HCT116 (cell line): ENCODE measurements around the gene OR6B1. TPM values are rescaled to one million over a fixed set of nuclear protein-coding genes. Genes with fewer than 3 reads are reported as not detected.

Source experiments
- ATAC-seq: fragments of 200-7000 bp; cut with Tn5 transposase; 2 replicates; pipeline ENCODE4 v1.9.1; 2020; ENCODE audit warnings: mild to moderate bottlenecking, moderate library complexity
- BruUV-seq: library from RNA; stranded (reverse); fragments of 400-500 nt; replicated peaks from 2 replicates; lab custom pipeline; 2021; lab: Mats Ljungman, UMichigan
- CTCF ChIA-PET: fragments of 300-600 bp; sonication (Branson Sonifier 250); formaldehyde crosslinking; loops from one replicate; lab custom pipeline; 2021; ENCODE audit warnings: antibody characterized with exemption; lab: Charles Lee
- POLR2A ChIA-PET: fragments of 300-600, 350-600 bp; sonication (Branson Sonifier 250); formaldehyde crosslinking; loops from one replicate; lab custom pipeline; 2021; ENCODE audit warnings: antibody characterized with exemption; lab: Charles Lee
- RAD21 ChIA-PET, 2 experiments: fragments of 300-600 bp; sonication (Branson Sonifier 250); formaldehyde crosslinking; loops; one replicate each; lab custom pipeline; 2023; ENCODE audit warnings: low total read pairs in 2 of 2; ENCODE audit not compliant: uncharacterized antibody in 2 of 2, unreplicated experiment in 2 of 2, low non-redundant PET in 1 of 2; lab: Charles Lee
- DNase-seq: peaks from one replicate; pipeline ENCODE4 v3.0.0-alpha.2; 2010; ENCODE audit warnings: low read depth, low spot score
- H2AFZ ChIP-seq: fragments of 200-600 bp; shearing (Covaris generic), sonication (generic); 2 replicates; pipeline ENCODE4 v1.6.1; 2017; ENCODE audit warnings: low read depth, mixed run types, mixed read lengths, antibody characterized with exemption, low read length; ENCODE audit not compliant: poor library complexity, severe bottlenecking
- H3K27ac ChIP-seq: 2 replicates; pipeline ENCODE4 v1.5.1; 2012; ENCODE audit warnings: low read depth, low read length
- H3K27me3 ChIP-seq: fragments of 200-600 bp; sonication (generic); 2 replicates; pipeline ENCODE4 v1.6.1; 2016; ENCODE audit warnings: mixed run types, low read length, mixed read lengths; ENCODE audit not compliant: insufficient read depth
- H3K36me3 ChIP-seq, 2 experiments: fragments of 200-500 bp in 1 of 2; fragments of 200-600 bp in 1 of 2; sonication (Bioruptor generic) in 1 of 2; sonication (generic) in 1 of 2; 2 replicates each; pipeline versions ENCODE4 v1.5.1 to v1.6.1; 2014 to 2016; ENCODE audit warnings: low read length in 2 of 2, inconsistent platforms in 1 of 2, mixed read lengths in 1 of 2, mixed run types in 1 of 2; ENCODE audit not compliant: insufficient read depth in 2 of 2, control insufficient read depth in 1 of 2
- H3K4me1 ChIP-seq, 2 experiments: fragments of 200-600 bp in 1 of 2; sonication (generic) in 1 of 2; 2 replicates each; pipeline versions ENCODE4 v1.5.1 to v1.6.1; 2012 to 2017; ENCODE audit warnings: low read length in 2 of 2, inconsistent platforms in 1 of 2, mild to moderate bottlenecking in 1 of 2, mixed read lengths in 1 of 2, mixed run types in 1 of 2, moderate library complexity in 1 of 2; ENCODE audit not compliant: insufficient read depth in 2 of 2, control insufficient read depth in 1 of 2
- H3K4me2 ChIP-seq: fragments of 200-600 bp; sonication (generic); 2 replicates; pipeline ENCODE4 v1.6.1; 2017; ENCODE audit warnings: mixed run types, low read length, mixed read lengths
- H3K4me3 ChIP-seq, 2 experiments: fragments of 200-600 bp in 1 of 2; sonication (generic) in 1 of 2; replicated peaks in 1 of 2; 2 replicates each; pipeline ENCODE4 v1.5.1; 2011 to 2016; ENCODE audit warnings: low read length in 2 of 2, control low read depth in 1 of 2, low read depth in 1 of 2, mild to moderate bottlenecking in 1 of 2, mixed read lengths in 1 of 2, mixed run types in 1 of 2
- H3K79me2 ChIP-seq: fragments of 200-600 bp; sonication (generic); 2 replicates; pipeline ENCODE4 v1.6.1; 2017; ENCODE audit warnings: mild to moderate bottlenecking, mixed run types, low read length, moderate library complexity, mixed read lengths; ENCODE audit not compliant: insufficient read depth
- H3K9ac ChIP-seq: fragments of 200-600 bp; sonication (generic); 2 replicates; pipeline ENCODE4 v1.6.1; 2016; ENCODE audit warnings: low read length, mixed read lengths
- H3K9me2 ChIP-seq: fragments of 200-600 bp; sonication (generic), shearing (Covaris generic); 2 replicates; pipeline ENCODE4 v1.6.1; 2017; ENCODE audit warnings: mixed run types, mild to moderate bottlenecking, moderate library complexity; ENCODE audit not compliant: insufficient read depth
- H3K9me3 ChIP-seq, 2 experiments: fragments of 200-500 bp in 1 of 2; fragments of 200-600 bp in 1 of 2; sonication (Bioruptor generic) in 1 of 2; sonication (generic) in 1 of 2; 2 replicates each; pipeline ENCODE4 v1.6.1; 2014 to 2017; ENCODE audit warnings: low read length in 2 of 2, mixed read lengths in 2 of 2, inconsistent platforms in 1 of 2, low read depth in 1 of 2, mild to moderate bottlenecking in 1 of 2, mixed run types in 1 of 2, moderate library complexity in 1 of 2; ENCODE audit not compliant: control insufficient read depth in 1 of 2, insufficient read depth in 1 of 2
- H4K20me1 ChIP-seq: fragments of 200-600 bp; sonication (generic), shearing (Covaris generic); 2 replicates; pipeline ENCODE4 v1.6.1; 2017; ENCODE audit warnings: mixed run types, mild to moderate bottlenecking, moderate library complexity; ENCODE audit not compliant: insufficient read depth
- ATF3 ChIP-seq: IDR thresholded peaks from 2 replicates; pipeline ENCODE4 v1.6.1; 2012
- CEBPB ChIP-seq: IDR thresholded peaks from 2 replicates; pipeline ENCODE4 v1.6.1; 2012; ENCODE audit warnings: low read depth
- ELF1 ChIP-seq: IDR thresholded peaks from 2 replicates; pipeline ENCODE4 v1.6.1; 2012; ENCODE audit warnings: low read depth, borderline replicate concordance
- JUND ChIP-seq: IDR thresholded peaks from 2 replicates; pipeline ENCODE4 v1.6.1; 2012
- SIN3A ChIP-seq: IDR thresholded peaks from 2 replicates; pipeline ENCODE4 v1.6.1; 2012; ENCODE audit warnings: low read depth
- SP1 ChIP-seq: IDR thresholded peaks from 2 replicates; pipeline ENCODE4 v1.6.1; 2012; ENCODE audit warnings: low read depth
- SRF ChIP-seq: IDR thresholded peaks from 2 replicates; pipeline ENCODE4 v1.6.1; 2012; ENCODE audit warnings: low read depth
- YY1 ChIP-seq: IDR thresholded peaks from 2 replicates; pipeline ENCODE4 v1.6.1; 2011; ENCODE audit warnings: low read length, low read depth, moderate library complexity, mild to moderate bottlenecking; ENCODE audit not compliant: insufficient replicate concordance; ENCODE audit errors: extremely low read depth
- ZFX ChIP-seq: fragments of 450-650 bp; IDR thresholded peaks from 2 replicates; pipeline ENCODE4 v1.6.1; 2017
- intact Hi-C: fragments of 100-400 bp; cut with micrococcal nuclease; formaldehyde crosslinking; loops from 2 replicates; pipeline ENCODE4 v1.10.0; 2022
- total RNA-seq: library from RNA; stranded (reverse); gene quantifications from one replicate; pipeline ENCODE4 v1.2.1, GENCODE V29; 2021; ENCODE audit not compliant: unreplicated experiment

Gene OR6B1
- total RNA-seq, 1 experiment from 2014 or later: not detected

- Histone ChIP-seq H3K9me3 (no peaks in the 10 kb centered on the region), H3K36me3 (no peaks in the 10 kb centered on the region), H2AFZ (no peak overlapping the region), H3K79me2 (no peaks in the 10 kb centered on the region), H3K4me3 (no peak overlapping the region), H3K27ac (no peak overlapping the region), H3K4me2 (no peak overlapping the region), H3K9me2 (no peaks in the 10 kb centered on the region), H3K27me3 (no peaks in the 10 kb centered on the region), H3K4me1 (no peaks in the 10 kb centered on the region), H3K9ac (no peak overlapping the region), H4K20me1 (no peaks in the 10 kb centered on the region)
- no peak for ATAC-seq
- no TSS peak for BruUV-seq
- CTCF ChIA-PET: no interaction called here
- RAD21 ChIA-PET: no interaction called here
- POLR2A ChIA-PET: no interaction called here
- TF ChIP-seq YY1 (no peak), ATF3 (no peak), ELF1 (no peak), JUND (no peak), SIN3A (no peak), ZFX (no peak), SP1 (no peak)
- DNase-seq: no peak
- intact Hi-C loops: no loop called here
These were observed 26.2 kb upstream of the OR6B1 start for GRCh38 chr7:143973870-143974416.

GRCh38 chr7:143974459-143974858, 25.7 kb upstream of the OR6B1 start:
- DNase-seq: no peak
- Histone ChIP-seq H3K9me2 (no peaks in the 10 kb centered on the region), H2AFZ (peak overlapping the region; percentile 81), H3K4me2 (no peak overlapping the region), H4K20me1 (no peaks in the 10 kb centered on the region), H3K27ac (no peak overlapping the region), H3K27me3 (no peaks in the 10 kb centered on the region), H3K4me1 (no peaks in the 10 kb centered on the region), H3K9me3 (no peaks in the 10 kb centered on the region), H3K36me3 (no peaks in the 10 kb centered on the region), H3K9ac (no peak overlapping the region), H3K79me2 (no peaks in the 10 kb centered on the region), H3K4me3 (no peak overlapping the region)
- RAD21 ChIA-PET: no interaction called here
- POLR2A ChIA-PET: no interaction called here
- CTCF ChIA-PET: no interaction called here
- TF ChIP-seq CEBPB (peak; percentile 22; the same call in 1 of the 2 replicates), SRF (no peak)
- intact Hi-C loops: no loop called here
- no peak for ATAC-seq
- BruUV-seq: no TSS peak
